GM12878 (cell line): ENCODE results near the gene LDB2. TPM values are rescaled to one million over a fixed set of nuclear protein-coding genes. Genes with fewer than 3 reads are reported as not detected.

Experiments used
- ATAC-seq: fragments of 200-7000 bp; cut with Tn5 transposase; 3 replicates; pipeline ENCODE4 v1.9.1; 2020; ENCODE audit warnings: mild to moderate bottlenecking, moderate library complexity
- BruUV-seq: library from RNA; stranded (reverse); fragments of 400-500 nt; replicated peaks from 2 replicates; lab custom pipeline; 2021; lab: Mats Ljungman, UMichigan
- CTCF ChIA-PET: fragments of 300-600 bp; sonication (Branson Sonifier 250); formaldehyde crosslinking; extraction: SDS; loops from one replicate; lab custom pipeline; 2021; ENCODE audit warnings: inconsistent platforms; lab: Yijun Ruan, JAX
- POLR2A ChIA-PET: fragments of 350-600 bp; formaldehyde crosslinking; extraction: SDS; loops from one replicate; lab custom pipeline; 2021; ENCODE audit warnings: inconsistent platforms; lab: Charles Lee
- RAD21 ChIA-PET: fragments of 300-600 bp; sonication (Branson Sonifier 250); formaldehyde crosslinking; loops from one replicate; lab custom pipeline; 2023; ENCODE audit warnings: antibody characterized with exemption; ENCODE audit not compliant: unreplicated experiment; lab: Charles Lee
- SMC1A ChIA-PET: fragments of 300-600 bp; sonication (Branson Sonifier 250); formaldehyde crosslinking; loops from one replicate; lab custom pipeline; 2023; ENCODE audit not compliant: unreplicated experiment, uncharacterized antibody; lab: Charles Lee
- DNase-seq: peaks from one replicate; pipeline ENCODE4 v3.0.0-alpha.2; 2011; ENCODE audit warnings: low read depth, low spot score
- FAIRE-seq: peaks from 3 replicates; lab custom pipeline; 2011; peaks lifted over from hg19 to GRCh38; lab: Jason Lieb, UNC
- H2AFZ ChIP-seq: 2 replicates; pipeline ENCODE4 v1.6.0; 2011; ENCODE audit warnings: low read depth, low read length, control low read depth; ENCODE audit not compliant: control insufficient read depth
- H3K27ac ChIP-seq: 2 replicates; pipeline ENCODE4 v1.5.1; 2011; ENCODE audit warnings: control low read depth; ENCODE audit not compliant: control insufficient read depth, insufficient read depth
- H3K27me3 ChIP-seq, 2 experiments: replicated peaks in 1 of 2; 2 replicates each; pipeline versions ENCODE4 v1.6.0 to v1.6.1; 2011; ENCODE audit warnings: low read length in 1 of 2; ENCODE audit not compliant: control insufficient read depth in 2 of 2, insufficient read depth in 2 of 2
- H3K36me3 ChIP-seq, 2 experiments: 2 replicates each; pipeline ENCODE4 v1.5.1; 2011; ENCODE audit warnings: low read length in 1 of 2; ENCODE audit not compliant: control insufficient read depth in 2 of 2, insufficient read depth in 2 of 2
- H3K4me1 ChIP-seq: 2 replicates; pipeline ENCODE4 v1.6.1; 2011; ENCODE audit warnings: mild to moderate bottlenecking, low read length, moderate library complexity, mixed read lengths; ENCODE audit not compliant: control insufficient read depth, insufficient read depth
- H3K4me2 ChIP-seq: 2 replicates; pipeline ENCODE4 v1.6.0; 2011; ENCODE audit warnings: control low read depth; ENCODE audit not compliant: control insufficient read depth, insufficient read depth
- H3K4me3 ChIP-seq: fragments of 200-600 bp; sonication (generic); 2 replicates; pipeline ENCODE4 v1.5.1; 2016
- H3K79me2 ChIP-seq: 2 replicates; pipeline ENCODE4 v1.6.0; 2011; ENCODE audit warnings: low read length; ENCODE audit not compliant: control insufficient read depth, insufficient read depth
- H3K9ac ChIP-seq: 2 replicates; pipeline ENCODE4 v1.8.0; 2011; ENCODE audit warnings: low read length, control low read depth, mixed read lengths; ENCODE audit not compliant: control insufficient read depth, insufficient read depth
- H3K9me3 ChIP-seq: replicated peaks from 3 replicates; pipeline ENCODE4 v1.5.1; 2011; ENCODE audit warnings: mild to moderate bottlenecking, low read length; ENCODE audit not compliant: control insufficient read depth, insufficient read depth
- H4K20me1 ChIP-seq: 2 replicates; pipeline ENCODE4 v1.6.0; 2011; ENCODE audit not compliant: control insufficient read depth, insufficient read depth
- BRCA1 ChIP-seq: IDR thresholded peaks from 2 replicates; pipeline ENCODE4 v1.6.1; 2011; ENCODE audit warnings: low read depth, low read length, improper control_type of control experiment
- CREB1 ChIP-seq: IDR thresholded peaks from 2 replicates; pipeline ENCODE4 v1.6.1; 2012; ENCODE audit warnings: low read depth, mild to moderate bottlenecking, inconsistent platforms
- IKZF1 ChIP-seq: fragments of 450-650 bp; conservative IDR thresholded peaks from 2 replicates; pipeline ENCODE4 v1.6.1; 2017; ENCODE audit warnings: antibody characterized with exemption, mild to moderate bottlenecking
- MTA3 ChIP-seq: IDR thresholded peaks from 2 replicates; pipeline ENCODE4 v1.6.1; 2012; ENCODE audit warnings: low read length, inconsistent platforms, borderline replicate concordance
- SPI1 ChIP-seq: IDR thresholded peaks from 2 replicates; pipeline ENCODE4 v1.6.1; 2011; ENCODE audit warnings: low read depth, mild to moderate bottlenecking, low read length, moderate library complexity, borderline replicate concordance; ENCODE audit not compliant: insufficient read depth
- WGBS: methylation state at CpG from one replicate; pipeline ENCODE4 v1.1.6; 2016; ENCODE audit warnings: low lambda C conversion rate; ENCODE audit not compliant: insufficient replicate concordance, insufficient coverage; ENCODE audit errors: missing lambda C conversion rate; 5-methylcytosine and 5-hydroxymethylcytosine counted together
- in situ Hi-C: fragments of 300-500 bp; cut with MboI; formaldehyde crosslinking; loops from 9 replicates; pipeline ENCODE4 v1.14.3; 2018; ENCODE audit warnings: mixed read lengths
- intact Hi-C: fragments of 100-400 bp; cut with micrococcal nuclease; formaldehyde crosslinking; loops from one replicate; pipeline ENCODE4 v1.14.2; 2022; ENCODE audit not compliant: unreplicated experiment
- polyA plus RNA-seq, 11 experiments: library from polyadenylated mRNA; depleted of rRNA in 4 of 11; unstranded in 6 of 11; stranded (reverse) in 5 of 11; fragments of >200 nt; fragmentation: Nextera tagmentation in 4 of 11; fragmentation: Illumina TruSeq in 1 of 11; extraction: Ambion mirVana in 4 of 11; extraction: Trizol in 1 of 11; gene quantifications; 1 replicate in 1 of 11; 2 replicates in 10 of 11; pipeline versions ENCODE4 v1.2.1 to v1.2.3, GENCODE V29; 2011 to 2016; ENCODE audit warnings: inconsistent platforms in 2 of 11, missing spikeins in 2 of 11, low read depth in 1 of 11
- total RNA-seq, 4 experiments: library from RNA; depleted of rRNA in 3 of 4; stranded (reverse); fragments of >200 nt in 3 of 4; fragmentation: Illumina TruSeq in 1 of 4; extraction: Trizol in 1 of 4; gene quantifications; 2 replicates each; pipeline versions ENCODE4 v1.2.1 to v1.2.3, GENCODE V29; 2013 to 2021
- TF ChIP-seq, protein P1 (sequence below): fragments of 450-650 bp; IDR thresholded peaks from 2 replicates; pipeline ENCODE4 v1.6.1; 2014; ENCODE audit warnings: mild to moderate bottlenecking
- TF ChIP-seq, protein P2 (sequence below): IDR thresholded peaks from 2 replicates; pipeline ENCODE4 v1.6.1; 2011; ENCODE audit warnings: low read depth, mild to moderate bottlenecking, low read length, moderate library complexity, borderline replicate concordance; ENCODE audit errors: extremely low read depth
- TF ChIP-seq, protein P3 (sequence below): fragments of 150-350 bp; IDR thresholded peaks from 2 replicates; pipeline ENCODE4 v1.6.1; 2016; ENCODE audit warnings: low read depth, low read length
- TF ChIP-seq, protein P4 (sequence below): IDR thresholded peaks from 2 replicates; pipeline ENCODE4 v1.6.1; 2011; ENCODE audit warnings: mild to moderate bottlenecking, low read depth, low read length, moderate library complexity; ENCODE audit not compliant: insufficient replicate concordance

The LDB2 gene
- total and polyA plus RNA-seq, 10 of the 15 experiments (the other 5 are each of a cell fraction or from before 2014, with no cell fraction given): 0.15 TPM; not detected in 9

DNA sequence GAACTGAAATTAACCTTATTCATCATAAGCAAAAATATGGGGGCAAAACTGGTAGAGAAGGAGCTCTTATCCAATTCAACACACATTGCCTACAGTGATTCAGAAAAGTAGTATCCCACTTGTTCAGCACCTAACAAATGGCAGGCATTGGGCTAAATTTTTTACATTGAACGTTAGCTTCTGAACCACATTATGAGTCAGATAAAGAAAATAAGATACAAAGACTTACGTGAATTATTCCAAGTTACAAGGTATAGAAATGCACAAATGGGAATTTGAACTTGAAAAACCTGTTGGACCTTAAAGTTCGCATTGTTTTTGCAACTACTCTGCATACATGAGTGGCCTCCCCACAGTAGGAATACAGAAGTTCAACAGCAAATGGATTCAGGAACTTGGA is 210.6 kb downstream of the LDB2 start:
- 10% methylated on average over 3 of the region's 3 CpGs for WGBS
- Histone ChIP-seq H3K27me3 (no peaks in the 10 kb centered on the region), H2AFZ (no peak overlapping the region), H3K79me2 (no peaks in the 10 kb centered on the region), H3K9ac (no peak overlapping the region), H3K27ac (no peak overlapping the region), H4K20me1 (no peaks in the 10 kb centered on the region), H3K4me1 (no peaks in the 10 kb centered on the region), H3K4me2 (no peak overlapping the region), H3K36me3 (no peaks in the 10 kb centered on the region), H3K9me3 (no peaks in the 10 kb centered on the region), H3K4me3 (no peak overlapping the region)
- DNase-seq (no peak), FAIRE-seq (no peak), ATAC-seq (no peak)
- TF ChIP-seq BRCA1: no peak
- TF ChIP-seq IKZF1: no peak
- no peak for TF ChIP-seq MTA3
- TF ChIP-seq, protein P1, sequence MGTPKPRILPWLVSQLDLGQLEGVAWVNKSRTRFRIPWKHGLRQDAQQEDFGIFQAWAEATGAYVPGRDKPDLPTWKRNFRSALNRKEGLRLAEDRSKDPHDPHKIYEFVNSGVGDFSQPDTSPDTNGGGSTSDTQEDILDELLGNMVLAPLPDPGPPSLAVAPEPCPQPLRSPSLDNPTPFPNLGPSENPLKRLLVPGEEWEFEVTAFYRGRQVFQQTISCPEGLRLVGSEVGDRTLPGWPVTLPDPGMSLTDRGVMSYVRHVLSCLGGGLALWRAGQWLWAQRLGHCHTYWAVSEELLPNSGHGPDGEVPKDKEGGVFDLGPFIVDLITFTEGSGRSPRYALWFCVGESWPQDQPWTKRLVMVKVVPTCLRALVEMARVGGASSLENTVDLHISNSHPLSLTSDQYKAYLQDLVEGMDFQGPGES: no peak
- TF ChIP-seq SPI1: no peak
- TF ChIP-seq CREB1: no peak
- TF ChIP-seq, protein P2, sequence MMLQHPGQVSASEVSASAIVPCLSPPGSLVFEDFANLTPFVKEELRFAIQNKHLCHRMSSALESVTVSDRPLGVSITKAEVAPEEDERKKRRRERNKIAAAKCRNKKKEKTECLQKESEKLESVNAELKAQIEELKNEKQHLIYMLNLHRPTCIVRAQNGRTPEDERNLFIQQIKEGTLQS: no peak
- TF ChIP-seq, protein P3, sequence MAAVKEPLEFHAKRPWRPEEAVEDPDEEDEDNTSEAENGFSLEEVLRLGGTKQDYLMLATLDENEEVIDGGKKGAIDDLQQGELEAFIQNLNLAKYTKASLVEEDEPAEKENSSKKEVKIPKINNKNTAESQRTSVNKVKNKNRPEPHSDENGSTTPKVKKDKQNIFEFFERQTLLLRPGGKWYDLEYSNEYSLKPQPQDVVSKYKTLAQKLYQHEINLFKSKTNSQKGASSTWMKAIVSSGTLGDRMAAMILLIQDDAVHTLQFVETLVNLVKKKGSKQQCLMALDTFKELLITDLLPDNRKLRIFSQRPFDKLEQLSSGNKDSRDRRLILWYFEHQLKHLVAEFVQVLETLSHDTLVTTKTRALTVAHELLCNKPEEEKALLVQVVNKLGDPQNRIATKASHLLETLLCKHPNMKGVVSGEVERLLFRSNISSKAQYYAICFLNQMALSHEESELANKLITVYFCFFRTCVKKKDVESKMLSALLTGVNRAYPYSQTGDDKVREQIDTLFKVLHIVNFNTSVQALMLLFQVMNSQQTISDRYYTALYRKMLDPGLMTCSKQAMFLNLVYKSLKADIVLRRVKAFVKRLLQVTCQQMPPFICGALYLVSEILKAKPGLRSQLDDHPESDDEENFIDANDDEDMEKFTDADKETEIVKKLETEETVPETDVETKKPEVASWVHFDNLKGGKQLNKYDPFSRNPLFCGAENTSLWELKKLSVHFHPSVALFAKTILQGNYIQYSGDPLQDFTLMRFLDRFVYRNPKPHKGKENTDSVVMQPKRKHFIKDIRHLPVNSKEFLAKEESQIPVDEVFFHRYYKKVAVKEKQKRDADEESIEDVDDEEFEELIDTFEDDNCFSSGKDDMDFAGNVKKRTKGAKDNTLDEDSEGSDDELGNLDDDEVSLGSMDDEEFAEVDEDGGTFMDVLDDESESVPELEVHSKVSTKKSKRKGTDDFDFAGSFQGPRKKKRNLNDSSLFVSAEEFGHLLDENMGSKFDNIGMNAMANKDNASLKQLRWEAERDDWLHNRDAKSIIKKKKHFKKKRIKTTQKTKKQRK: no peak
- TF ChIP-seq, protein P4, sequence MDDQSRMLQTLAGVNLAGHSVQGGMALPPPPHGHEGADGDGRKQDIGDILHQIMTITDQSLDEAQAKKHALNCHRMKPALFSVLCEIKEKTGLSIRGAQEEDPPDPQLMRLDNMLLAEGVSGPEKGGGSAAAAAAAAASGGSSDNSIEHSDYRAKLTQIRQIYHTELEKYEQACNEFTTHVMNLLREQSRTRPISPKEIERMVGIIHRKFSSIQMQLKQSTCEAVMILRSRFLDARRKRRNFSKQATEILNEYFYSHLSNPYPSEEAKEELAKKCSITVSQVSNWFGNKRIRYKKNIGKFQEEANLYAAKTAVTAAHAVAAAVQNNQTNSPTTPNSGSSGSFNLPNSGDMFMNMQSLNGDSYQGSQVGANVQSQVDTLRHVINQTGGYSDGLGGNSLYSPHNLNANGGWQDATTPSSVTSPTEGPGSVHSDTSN: no peak
- POLR2A ChIA-PET: no interaction called here
- intact Hi-C loops (no loop called here), in situ Hi-C loops (no loop called here)
- no TSS peak for BruUV-seq
- SMC1A ChIA-PET: interaction anchor here (1.2 kb wide), 1 partner anchor 428 kb away, joined by 3 read pairs; no protein-coding TSS in a partner anchor
- RAD21 ChIA-PET: no interaction called here
- CTCF ChIA-PET: no interaction called here
